H1 (cell line): Measurements from ENCODE around the gene MELTF. TPM values are rescaled to one million over a fixed set of nuclear protein-coding genes. Genes with fewer than 3 reads are reported as not detected.

Experiments used
- BRCA1 ChIP-seq: IDR thresholded peaks from 2 replicates; pipeline ENCODE4 v1.6.1; 2012; ENCODE audit warnings: low read depth, low read length, improper control_type of control experiment
- SAP30 ChIP-seq: fragments of 300-600 bp; sonication (generic); IDR thresholded peaks from 2 replicates; pipeline ENCODE4 v1.7.1; 2012; ENCODE audit warnings: low read length, moderate library complexity, mild to moderate bottlenecking, inconsistent platforms; ENCODE audit not compliant: insufficient read depth, insufficient replicate concordance
- polyA plus RNA-seq, 7 experiments: library from polyadenylated mRNA; depleted of rRNA in 3 of 7; stranded (reverse) in 5 of 7; unstranded in 2 of 7; fragments of >200 nt in 5 of 7; fragments of 200-250 nt in 2 of 7; gene quantifications; 1 replicate in 5 of 7; 2 replicates in 1 of 7; 4 replicates in 1 of 7; pipeline versions ENCODE4 v1.2.1 to v1.2.3, GENCODE V29; 2011 to 2013; ENCODE audit warnings: missing spikeins in 2 of 7, mixed read lengths in 2 of 7
- total RNA-seq: library from RNA; stranded (reverse); fragmentation: NEBNext Ultra II Directional; extraction: Animal tissue kit (Norgen Biotek cat#: 25700); gene quantifications from 2 replicates; pipeline ENCODE4 v1.2.1, GENCODE V29; 2021
- TF ChIP-seq, protein P1 (sequence below): IDR thresholded peaks from 2 replicates; pipeline ENCODE4 v1.6.1; 2011; ENCODE audit warnings: low read depth, mild to moderate bottlenecking, low read length; ENCODE audit not compliant: insufficient read depth

Gene MELTF
- total and polyA plus RNA-seq, 2 of the 8 experiments (the other 6 are each of a cell fraction or from before 2014, with no cell fraction given): 1.7 to 3.5 TPM

DNA sequence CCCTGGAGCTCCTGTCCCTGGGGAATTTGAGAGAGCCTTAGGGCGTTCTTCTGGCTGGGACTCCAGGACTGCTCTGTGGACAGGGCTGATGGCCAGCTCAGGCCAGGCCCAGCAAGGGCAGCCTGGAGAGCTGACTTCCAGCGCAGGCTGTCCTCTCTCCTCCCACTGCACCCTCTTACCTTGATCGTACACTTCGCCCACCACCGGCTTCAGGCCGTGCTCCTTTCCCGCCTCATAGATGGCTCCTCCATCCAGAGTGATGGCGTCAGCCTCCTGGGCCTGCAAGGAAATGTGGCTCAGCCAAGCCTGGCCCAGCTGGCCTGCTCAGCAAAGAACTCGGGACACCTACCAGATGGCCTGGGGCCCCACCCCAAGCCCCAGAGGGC lies 3.1 kb downstream of the MELTF start (continued):
- TF ChIP-seq SAP30: no peak
- no peak for TF ChIP-seq BRCA1
- TF ChIP-seq, protein P1, sequence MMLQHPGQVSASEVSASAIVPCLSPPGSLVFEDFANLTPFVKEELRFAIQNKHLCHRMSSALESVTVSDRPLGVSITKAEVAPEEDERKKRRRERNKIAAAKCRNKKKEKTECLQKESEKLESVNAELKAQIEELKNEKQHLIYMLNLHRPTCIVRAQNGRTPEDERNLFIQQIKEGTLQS: no peak
- TF ChIP-seq, all 59 proteins: peak for 0
